Frontal cortex (tissue), 4 donors: Measurements from ENCODE around the gene LPP. TPM values are rescaled to one million over a fixed set of nuclear protein-coding genes. Genes with fewer than 3 reads are reported as not detected.
"Not testable (repeated sequence)": the region's sequence is repeated elsewhere in the genome, so short reads cannot be mapped to it uniquely, and the experiment has no call there.

Source experiments
- DNase-seq, 2 donors: peaks; one replicate each; pipeline ENCODE4 v3.0.0; 2012; ENCODE audit warnings: low spot score in 2 of 2
- FAIRE-seq: peaks from 2 replicates; lab custom pipeline; 2012; peaks lifted over from hg19 to GRCh38; lab: Jason Lieb, UNC
- total RNA-seq: library from RNA; depleted of rRNA; stranded (reverse); fragments of >200 nt; gene quantifications from one replicate; pipeline ENCODE4 v1.2.3, GENCODE V29; 2014
- donor health status: control.
- donor health status: control.
- donor health status: control.

Gene LPP
- total RNA-seq, 1 donor from 2014 or later: 6.5 TPM

- FAIRE-seq (no peak), DNase-seq (no peak)
Measured at GRCh38 chr3:188580659-188581058, 426.7 kb downstream of the LPP start.

GRCh38 chr3:188581365-188581764, 427.4 kb downstream of the LPP start:
- FAIRE-seq: no peak
- no peak for DNase-seq

GRCh38 chr3:188581792-188582191, 427.8 kb downstream of the LPP start:
- no peak for DNase-seq
- FAIRE-seq: no peak

- DNase-seq (no peak), FAIRE-seq (no peak)
Measured at GRCh38 chr3:188583341-188584161, 429.6 kb downstream of the LPP start.

GRCh38 chr3:188584162-188584529, 430.2 kb downstream of the LPP start:
- DNase-seq: no peak
- no peak for FAIRE-seq

GRCh38 chr3:188584958-188585689, 431.2 kb downstream of the LPP start:
- FAIRE-seq: no peak
- DNase-seq: no peak

GRCh38 chr3:188589071-188589470, 435.1 kb downstream of the LPP start:
- DNase-seq: no peak
- FAIRE-seq: no peak

- no peak for DNase-seq
- no peak for FAIRE-seq
Measured at GRCh38 chr3:188589771-188590170, 435.8 kb downstream of the LPP start.

GRCh38 chr3:188590557-188590956, 436.6 kb downstream of the LPP start:
- FAIRE-seq (no peak), DNase-seq (no peak)

- FAIRE-seq: no peak
- no peak for DNase-seq
Measured at GRCh38 chr3:188594139-188594538, 440.2 kb downstream of the LPP start.

- no peak for DNase-seq
Measured at GRCh38 chr3:188595890-188596376, 442.0 kb downstream of the LPP start.

GRCh38 chr3:188598894-188599293, 444.9 kb downstream of the LPP start:
- no peak for FAIRE-seq
- DNase-seq: no peak

More at GRCh38 chr3:188595890-188596376, 442.0 kb downstream of the LPP start:
- no peak for FAIRE-seq

- FAIRE-seq: no peak
Measured at GRCh38 chr3:188602111-188602510, 448.2 kb downstream of the LPP start.

GRCh38 chr3:188602620-188603019, 448.7 kb downstream of the LPP start:
- no peak for FAIRE-seq

More at GRCh38 chr3:188602111-188602510, 448.2 kb downstream of the LPP start:
- DNase-seq: no peak

GRCh38 chr3:188604651-188605050, 450.7 kb downstream of the LPP start:
- DNase-seq (no peak), FAIRE-seq (no peak)

More at GRCh38 chr3:188602620-188603019, 448.7 kb downstream of the LPP start:
- no peak for DNase-seq

GRCh38 chr3:188605231-188605630, 451.3 kb downstream of the LPP start:
- DNase-seq: no peak
- FAIRE-seq: no peak

- no peak for FAIRE-seq
Measured at GRCh38 chr3:188605905-188606304, 451.9 kb downstream of the LPP start.

GRCh38 chr3:188607805-188608315, 453.9 kb downstream of the LPP start:
- DNase-seq (no peak), FAIRE-seq (no peak)

More at GRCh38 chr3:188605905-188606304, 451.9 kb downstream of the LPP start:
- no peak for DNase-seq

- no peak for FAIRE-seq
- DNase-seq: no peak
Measured at GRCh38 chr3:188608401-188608800, 454.4 kb downstream of the LPP start.

- FAIRE-seq, DNase-seq: not testable (repeated sequence)
Measured at GRCh38 chr3:188613721-188614120, 459.8 kb downstream of the LPP start.

GRCh38 chr3:188617270-188617669, 463.3 kb downstream of the LPP start:
- no peak for DNase-seq
- FAIRE-seq: no peak
